ENCODE measurements around the gene CLDN18. TPM values are rescaled to one million over a fixed set of nuclear protein-coding genes. Genes with fewer than 3 reads are reported as not detected.

The CLDN18 gene
- total RNA-seq, 1 experiment from 2014 or later = 0.85 TPM

GRCh38 chr3:137972396-137972795, 37.6 kb upstream of the CLDN18 start:
- H3K4me1 Mint-ChIP-seq (ENCODE audit: low read depth, unreplicated experiment) = peaks cover 6% of the 10 kb centered on the region
- TF ChIP-seq, protein P1, sequence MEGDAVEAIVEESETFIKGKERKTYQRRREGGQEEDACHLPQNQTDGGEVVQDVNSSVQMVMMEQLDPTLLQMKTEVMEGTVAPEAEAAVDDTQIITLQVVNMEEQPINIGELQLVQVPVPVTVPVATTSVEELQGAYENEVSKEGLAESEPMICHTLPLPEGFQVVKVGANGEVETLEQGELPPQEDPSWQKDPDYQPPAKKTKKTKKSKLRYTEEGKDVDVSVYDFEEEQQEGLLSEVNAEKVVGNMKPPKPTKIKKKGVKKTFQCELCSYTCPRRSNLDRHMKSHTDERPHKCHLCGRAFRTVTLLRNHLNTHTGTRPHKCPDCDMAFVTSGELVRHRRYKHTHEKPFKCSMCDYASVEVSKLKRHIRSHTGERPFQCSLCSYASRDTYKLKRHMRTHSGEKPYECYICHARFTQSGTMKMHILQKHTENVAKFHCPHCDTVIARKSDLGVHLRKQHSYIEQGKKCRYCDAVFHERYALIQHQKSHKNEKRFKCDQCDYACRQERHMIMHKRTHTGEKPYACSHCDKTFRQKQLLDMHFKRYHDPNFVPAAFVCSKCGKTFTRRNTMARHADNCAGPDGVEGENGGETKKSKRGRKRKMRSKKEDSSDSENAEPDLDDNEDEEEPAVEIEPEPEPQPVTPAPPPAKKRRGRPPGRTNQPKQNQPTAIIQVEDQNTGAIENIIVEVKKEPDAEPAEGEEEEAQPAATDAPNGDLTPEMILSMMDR (IDR thresholded peaks at IDR 0.05; ENCODE audit: unreplicated experiment) = no peak
- no peak overlapping the region for H3K27ac Mint-ChIP-seq (ENCODE audit: unreplicated experiment)
- no peaks in the 10 kb centered on the region for H3K36me3 Mint-ChIP-seq (ENCODE audit: insufficient read depth, unreplicated experiment)
- DNase-seq = no peak
- no peaks in the 10 kb centered on the region for H3K9me3 Mint-ChIP-seq (ENCODE audit: low read depth, unreplicated experiment)
- intact Hi-C loops (cut with micrococcal nuclease; ENCODE audit: unreplicated experiment) = no loop called here
- CTCF ChIA-PET = interaction anchor here (2.4 to 2.9 kb wide), 2 partner anchors 862 to 867 kb away, joined by 10 to 11 read pairs; no protein-coding TSS in a partner anchor
- no peaks in the 10 kb centered on the region for H3K27me3 Mint-ChIP-seq (ENCODE audit: unreplicated experiment)
- BruUV-seq (replicated peaks) = no TSS peak
- H3K4me3 Mint-ChIP-seq (ENCODE audit: low read depth, unreplicated experiment) = no peak overlapping the region

DNA sequence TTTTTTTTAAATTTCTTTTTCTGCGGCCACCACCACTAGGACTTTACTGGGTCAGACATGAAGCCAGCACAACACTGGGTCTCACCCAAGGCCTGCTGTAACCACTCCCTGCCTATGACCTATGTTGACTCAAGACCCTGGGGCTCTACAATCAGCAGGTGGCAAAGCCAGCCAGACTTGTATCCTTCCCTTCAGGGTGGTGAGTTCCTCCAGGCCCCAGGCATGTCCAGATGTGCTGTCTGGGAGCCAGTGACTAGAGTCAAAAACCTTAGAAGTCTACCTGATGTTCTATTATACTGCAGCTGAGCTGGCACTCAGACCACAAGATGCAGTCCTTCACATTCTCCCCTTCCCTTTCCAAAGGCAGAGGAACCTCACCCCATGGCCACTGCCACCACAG, 31.6 kb upstream of the CLDN18 start:
- H3K4me3 Mint-ChIP-seq (ENCODE audit: low read depth, unreplicated experiment) = no peak overlapping the region
- no peak for DNase-seq
- TF ChIP-seq, protein P1 (IDR thresholded peaks at IDR 0.05; ENCODE audit: unreplicated experiment) = no peak
- no TSS peak for BruUV-seq (replicated peaks)
- no peaks in the 10 kb centered on the region for H3K36me3 Mint-ChIP-seq (ENCODE audit: insufficient read depth, unreplicated experiment)
- no peaks in the 10 kb centered on the region for H3K4me1 Mint-ChIP-seq (ENCODE audit: low read depth, unreplicated experiment)
- CTCF ChIA-PET = no interaction called here
- H3K9me3 Mint-ChIP-seq (ENCODE audit: low read depth, unreplicated experiment) = peaks cover 4% of the 10 kb centered on the region
- H3K27ac Mint-ChIP-seq (ENCODE audit: unreplicated experiment) = no peak overlapping the region
- peaks cover 24% of the 10 kb centered on the region for H3K27me3 Mint-ChIP-seq (ENCODE audit: unreplicated experiment)
- intact Hi-C loops (cut with micrococcal nuclease; ENCODE audit: unreplicated experiment) = no loop called here

GRCh38 chr3:137987723-137988122, 22.2 kb upstream of the CLDN18 start:
- Mint-ChIP-seq H3K27ac (ENCODE audit: unreplicated experiment) (no peak overlapping the region), H3K36me3 (ENCODE audit: insufficient read depth, unreplicated experiment) (no peaks in the 10 kb centered on the region)
- intact Hi-C loops (cut with micrococcal nuclease; ENCODE audit: unreplicated experiment) = no loop called here

DNA sequence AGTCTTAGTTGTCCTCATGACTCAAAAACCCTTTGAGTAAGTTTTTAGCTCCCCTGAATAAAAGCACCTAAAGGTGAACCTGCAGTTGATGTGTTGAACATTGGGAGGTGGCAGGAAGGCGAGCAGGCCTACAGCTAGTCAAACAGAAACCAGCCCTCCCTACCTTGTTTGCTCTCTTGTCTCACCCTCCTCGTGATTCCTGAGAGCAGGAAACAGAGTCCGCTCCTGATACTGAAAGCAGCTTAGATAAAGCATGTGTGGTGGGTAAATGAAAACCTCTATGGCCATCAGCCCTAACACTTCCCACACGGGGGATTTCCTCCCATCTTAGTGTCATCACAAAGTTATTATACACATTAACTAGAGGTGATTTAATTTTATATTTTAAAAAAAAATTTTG, 21.8 kb upstream of the CLDN18 start:
- TF ChIP-seq, protein P1 (IDR thresholded peaks at IDR 0.05; ENCODE audit: unreplicated experiment) = no peak
- H3K27me3 Mint-ChIP-seq (ENCODE audit: unreplicated experiment) = no peaks in the 10 kb centered on the region
- no peaks in the 10 kb centered on the region for H3K36me3 Mint-ChIP-seq (ENCODE audit: insufficient read depth, unreplicated experiment)
- intact Hi-C loops (cut with micrococcal nuclease; ENCODE audit: unreplicated experiment) = no loop called here
- CTCF ChIA-PET = interaction anchor here (0.7 kb wide), 1 partner anchor 17 kb away, joined by 3 read pairs; no protein-coding TSS in a partner anchor
- no peaks in the 10 kb centered on the region for H3K4me1 Mint-ChIP-seq (ENCODE audit: low read depth, unreplicated experiment)
- DNase-seq = no peak
- H3K27ac Mint-ChIP-seq (ENCODE audit: unreplicated experiment) = no peak overlapping the region
- H3K9me3 Mint-ChIP-seq (ENCODE audit: low read depth, unreplicated experiment) = no peaks in the 10 kb centered on the region
- no TSS peak for BruUV-seq (replicated peaks)
- H3K4me3 Mint-ChIP-seq (ENCODE audit: low read depth, unreplicated experiment) = no peak overlapping the region

More at GRCh38 chr3:137987723-137988122, 22.2 kb upstream of the CLDN18 start:
- DNase-seq = no peak
- TF ChIP-seq, protein P1 (IDR thresholded peaks at IDR 0.05; ENCODE audit: unreplicated experiment) = no peak
- Mint-ChIP-seq H3K9me3 (ENCODE audit: low read depth, unreplicated experiment) (peaks cover under 1% of the 10 kb centered on the region), H3K27me3 (ENCODE audit: unreplicated experiment) (peaks cover under 1% of the 10 kb centered on the region), H3K4me3 (ENCODE audit: low read depth, unreplicated experiment) (no peak overlapping the region), H3K4me1 (ENCODE audit: low read depth, unreplicated experiment) (no peaks in the 10 kb centered on the region)
- no TSS peak for BruUV-seq (replicated peaks)
- CTCF ChIA-PET = interaction anchor here (0.7 kb wide), 1 partner anchor 17 kb away, joined by 3 read pairs; no protein-coding TSS in a partner anchor
